Heart left ventricle (tissue), 13 donors: Measurements from ENCODE around the gene DNM2.
"Not testable (repeated sequence)": the region's sequence is repeated elsewhere in the genome, so short reads cannot be mapped to it uniquely, and the experiment has no call there.

ENCODE experiments used
- POLR2A ChIP-seq, 2 donors: fragments of 450-650 bp; IDR thresholded peaks; one replicate each; pipeline ENCODE4 v1.6.1; 2017; ENCODE audit warnings: antibody characterized with exemption in 2 of 2, mild to moderate bottlenecking in 2 of 2, moderate library complexity in 2 of 2
- TF ChIP-seq, protein P1 (sequence below), 12 donors: fragments of 200-600 bp; sonication (generic) in 4 of 12; IDR thresholded peaks; one replicate each; pipeline versions ENCODE4 v1.5.0 to v1.8.0; 2018 to 2022; ENCODE audit warnings: antibody characterized with exemption in 12 of 12, mild to moderate bottlenecking in 5 of 12
- donor health status: ischemic (EF 13 %, LVEDD 7.1; RV severe dilation, severe dysfunction).
- donor health status: DM: no; HTN: yes; CAD: no.
- donor health status: DM: no; HTN: no; CAD: no.
- donor health status: ischemic (EF 25% LVEDD 6.9; RV normal size, moderate dysfunction).
- donor health status: ischemic (EF 25% LVEDD 5.7; RV mildly dilated, moderate dysfunction).
- donor health status: ischemic (EF 35%, LVEDD 5.7; RV mildly dilated, moderate dysfunction).
- donor health status: nonischemic (EF 11% LVEDD 7.7; RV severe dilation, severe dysfunction).
- donor health status: DM: yes; HTN: yes; CAD: no.
- donor health status: PGD.
- donor health status: ischemic (EF 29% LVEDD 5.4; RV normal size, mild dysfunction).
- donor health status: nonischemic (EF 23%, LVEDD 6.1; RV moderate dilation, normal function).

DNA sequence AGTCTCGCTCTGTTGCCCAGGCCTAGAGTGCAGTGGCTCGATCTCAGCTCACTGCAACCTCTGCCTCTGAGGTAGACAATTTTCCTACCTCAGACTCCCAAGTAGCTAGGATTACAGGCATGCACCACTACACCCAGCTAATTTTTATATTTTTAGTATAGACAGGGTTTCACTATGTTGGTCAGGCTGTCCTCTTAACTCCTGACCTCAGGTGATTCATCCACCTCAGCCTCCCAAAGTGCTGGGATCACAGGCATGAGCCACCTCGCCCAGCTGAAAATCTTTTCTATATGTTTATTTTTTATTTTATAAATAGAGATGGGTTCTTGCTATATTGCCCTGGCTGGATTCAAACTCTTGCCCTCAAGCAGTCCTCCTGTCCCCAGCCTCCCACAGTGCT is 46.0 kb upstream of the DNM2 start:
- TF ChIP-seq, protein P1, sequence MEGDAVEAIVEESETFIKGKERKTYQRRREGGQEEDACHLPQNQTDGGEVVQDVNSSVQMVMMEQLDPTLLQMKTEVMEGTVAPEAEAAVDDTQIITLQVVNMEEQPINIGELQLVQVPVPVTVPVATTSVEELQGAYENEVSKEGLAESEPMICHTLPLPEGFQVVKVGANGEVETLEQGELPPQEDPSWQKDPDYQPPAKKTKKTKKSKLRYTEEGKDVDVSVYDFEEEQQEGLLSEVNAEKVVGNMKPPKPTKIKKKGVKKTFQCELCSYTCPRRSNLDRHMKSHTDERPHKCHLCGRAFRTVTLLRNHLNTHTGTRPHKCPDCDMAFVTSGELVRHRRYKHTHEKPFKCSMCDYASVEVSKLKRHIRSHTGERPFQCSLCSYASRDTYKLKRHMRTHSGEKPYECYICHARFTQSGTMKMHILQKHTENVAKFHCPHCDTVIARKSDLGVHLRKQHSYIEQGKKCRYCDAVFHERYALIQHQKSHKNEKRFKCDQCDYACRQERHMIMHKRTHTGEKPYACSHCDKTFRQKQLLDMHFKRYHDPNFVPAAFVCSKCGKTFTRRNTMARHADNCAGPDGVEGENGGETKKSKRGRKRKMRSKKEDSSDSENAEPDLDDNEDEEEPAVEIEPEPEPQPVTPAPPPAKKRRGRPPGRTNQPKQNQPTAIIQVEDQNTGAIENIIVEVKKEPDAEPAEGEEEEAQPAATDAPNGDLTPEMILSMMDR (IDR thresholded peaks at IDR 0.05) = not testable (repeated sequence)
- not testable (repeated sequence) for TF ChIP-seq POLR2A (IDR thresholded peaks at IDR 0.05)
